Stimulated activated CD8-positive, alpha-beta memory T cell treated with anti-CD3 and anti-CD28 coated beads, Interleukin-15, amount 100 ng/mL, for 1 hour (primary cell): ENCODE measurements around the gene CEP55.

Experiments used
- DNase-seq: peaks from one replicate; pipeline ENCODE4 v3.0.0-alpha.2; 2020; ENCODE audit warnings: low read depth

CEP55 gene

GRCh38 chr10:93469454-93469853 lies 27.0 kb upstream of the CEP55 start:
- no peak for DNase-seq

GRCh38 chr10:93471110-93471651 lies 25.2 kb upstream of the CEP55 start:
- DNase-seq, result no peak

- no peak for DNase-seq
Observed at GRCh38 chr10:93473161-93473560, 23.3 kb upstream of the CEP55 start.

- DNase-seq, result no peak
Observed at GRCh38 chr10:93473804-93474472, 22.5 kb upstream of the CEP55 start.

- DNase-seq, result no peak
Observed at GRCh38 chr10:93475227-93475626, 21.2 kb upstream of the CEP55 start.

GRCh38 chr10:93475871-93476270 lies 20.5 kb upstream of the CEP55 start:
- no peak for DNase-seq

- no peak for DNase-seq
Observed at GRCh38 chr10:93476756-93477155, 19.7 kb upstream of the CEP55 start.

GRCh38 chr10:93478873-93479272 lies 17.5 kb upstream of the CEP55 start:
- DNase-seq, result no peak

- DNase-seq, result no peak
Observed at GRCh38 chr10:93481637-93482144, 14.7 kb upstream of the CEP55 start.

- DNase-seq, result no peak
Observed at GRCh38 chr10:93482145-93482834, 14.1 kb upstream of the CEP55 start, which contains the start of gene MYOF. Gene MYOF (minus strand): TSS chr10:93482334. CDS start chr10:93482194, 140 bp downstream.

GRCh38 chr10:93485690-93486089 lies 10.7 kb upstream of the CEP55 start:
- no peak for DNase-seq

- no peak for DNase-seq
Observed at GRCh38 chr10:93488956-93489528, 7.4 kb upstream of the CEP55 start.

GRCh38 chr10:93491602-93492121 lies 4.8 kb upstream of the CEP55 start:
- no peak for DNase-seq

GRCh38 chr10:93493162-93493561 lies 3.2 kb upstream of the CEP55 start:
- DNase-seq, result no peak

GRCh38 chr10:93494494-93494893 lies 1.9 kb upstream of the CEP55 start:
- DNase-seq, result no peak

GRCh38 chr10:93495654-93496321 lies 624 bp upstream of the CEP55 start:
- DNase-seq, result no peak

- DNase-seq, result no peak
Observed at GRCh38 chr10:93498166-93498565, 1.8 kb downstream of the CEP55 start.

GRCh38 chr10:93501650-93502049 lies 5.2 kb downstream of the CEP55 start:
- no peak for DNase-seq

- DNase-seq, result no peak
Observed at GRCh38 chr10:93503075-93503474, 6.7 kb downstream of the CEP55 start.

- DNase-seq, result no peak
Observed at GRCh38 chr10:93505075-93505474, 8.7 kb downstream of the CEP55 start.

- no peak for DNase-seq
Observed at GRCh38 chr10:93509816-93510215, 13.4 kb downstream of the CEP55 start.

- DNase-seq, result no peak
Observed at GRCh38 chr10:93512565-93512964, 16.2 kb downstream of the CEP55 start.
